Measurements from ENCODE around the gene HEATR3. TPM values are rescaled to one million over a fixed set of nuclear protein-coding genes. Genes with fewer than 3 reads are reported as not detected.

The HEATR3 gene
- total and polyA plus RNA-seq, 5 donors from 2014 or later: 4.5 to 28.7 (median 5.9) TPM

- peaks cover 0 to 1% (median 0%) of the 10 kb centered on the region in 4 donors for H3K4me1 Mint-ChIP-seq
- no peak overlapping the region for H3K4me3 Mint-ChIP-seq
- no peaks in the 10 kb centered on the region for H3K27me3 Mint-ChIP-seq
- DNase-seq (no peak), ATAC-seq (ENCODE audit: low read depth in 2 of 2) (no peak)
- H3K27me3 ChIP-seq (ENCODE audit: control insufficient read depth, insufficient read depth, low read length): no peaks in the 10 kb centered on the region
- no peak overlapping the region for H3K4me3 ChIP-seq (ENCODE audit: low read depth, low read length)
- no peaks in the 10 kb centered on the region for H3K9me3 Mint-ChIP-seq
- no peaks in the 10 kb centered on the region for H3K9me3 ChIP-seq (ENCODE audit: control insufficient read depth in 2 of 2, low read length in 2 of 2)
- peaks cover 64% of the 10 kb centered on the region for H3K36me3 ChIP-seq (ENCODE audit: control insufficient read depth, insufficient read depth, low read length)
- H3K27ac ChIP-seq (ENCODE audit: insufficient read depth, low read length, poor library complexity, severe bottlenecking): no peak overlapping the region
- no peaks in the 10 kb centered on the region for H3K4me1 ChIP-seq (ENCODE audit: control insufficient read depth, insufficient read depth, low read length, poor library complexity, severe bottlenecking)
- H3K36me3 Mint-ChIP-seq: peaks cover 39% of the 10 kb centered on the region
- no peak overlapping the region for H3K27ac Mint-ChIP-seq
Observed at GRCh38 chr16:50103764-50104163, 38.0 kb downstream of the HEATR3 start.

GRCh38 chr16:50114357-50115129 lies 48.8 kb downstream of the HEATR3 start:
- no peak overlapping the region for H3K27ac Mint-ChIP-seq
- H3K27me3 Mint-ChIP-seq: peaks cover 11% of the 10 kb centered on the region
- no peaks in the 10 kb centered on the region for H3K9me3 ChIP-seq (ENCODE audit: control insufficient read depth in 2 of 2, low read length in 2 of 2)
- H3K9me3 Mint-ChIP-seq: no peaks in the 10 kb centered on the region
- H3K4me3 Mint-ChIP-seq: no peak overlapping the region
- DNase-seq (no peak), ATAC-seq (ENCODE audit: low read depth in 2 of 2) (no peak)
- peaks cover 0 to 4% (median 0%) of the 10 kb centered on the region in 4 donors for H3K4me1 Mint-ChIP-seq
- H3K36me3 ChIP-seq (ENCODE audit: control insufficient read depth, insufficient read depth, low read length): no peaks in the 10 kb centered on the region
- no peak overlapping the region for H3K27ac ChIP-seq (ENCODE audit: insufficient read depth, low read length, poor library complexity, severe bottlenecking)
- no peaks in the 10 kb centered on the region for H3K4me1 ChIP-seq (ENCODE audit: control insufficient read depth, insufficient read depth, low read length, poor library complexity, severe bottlenecking)
- H3K36me3 Mint-ChIP-seq: no peaks in the 10 kb centered on the region
- no peak overlapping the region for H3K4me3 ChIP-seq (ENCODE audit: low read depth, low read length)
- no peaks in the 10 kb centered on the region for H3K27me3 ChIP-seq (ENCODE audit: control insufficient read depth, insufficient read depth, low read length)

- Histone ChIP-seq H3K27ac (ENCODE audit: insufficient read depth, low read length, poor library complexity, severe bottlenecking) (no peak overlapping the region), H3K36me3 (ENCODE audit: control insufficient read depth, insufficient read depth, low read length) (no peaks in the 10 kb centered on the region), H3K9me3 (ENCODE audit: control insufficient read depth in 2 of 2, low read length in 2 of 2) (no peaks in the 10 kb centered on the region), H3K4me1 (ENCODE audit: control insufficient read depth, insufficient read depth, low read length, poor library complexity, severe bottlenecking) (peaks cover 7% of the 10 kb centered on the region), H3K27me3 (ENCODE audit: control insufficient read depth, insufficient read depth, low read length) (no peaks in the 10 kb centered on the region), H3K4me3 (ENCODE audit: low read depth, low read length) (no peak overlapping the region)
- Mint-ChIP-seq H3K36me3 (peaks cover 3% of the 10 kb centered on the region), H3K9me3 (peaks cover 0 to 1% (median 0%) of the 10 kb centered on the region in 7 donors), H3K4me1 (peaks cover 0 to 14% (median 10%) of the 10 kb centered on the region in 4 donors), H3K4me3 (no peak overlapping the region), H3K27me3 (peaks cover 17% of the 10 kb centered on the region), H3K27ac (no peak overlapping the region)
- DNase-seq (no peak), ATAC-seq (ENCODE audit: low read depth in 2 of 2) (no peak)
Observed at GRCh38 chr16:50120711-50121110, 54.9 kb downstream of the HEATR3 start.

- Mint-ChIP-seq H3K9me3 (peaks cover 0 to 1% (median 0%) of the 10 kb centered on the region in 7 donors), H3K27ac (peak overlapping the region in 1 of 3 donors; percentile 49), H3K4me3 (no peak overlapping the region), H3K27me3 (peaks cover 17% of the 10 kb centered on the region), H3K4me1 (peaks cover 0 to 14% (median 10%) of the 10 kb centered on the region in 4 donors), H3K36me3 (peaks cover 3% of the 10 kb centered on the region)
- Histone ChIP-seq H3K27ac (ENCODE audit: insufficient read depth, low read length, poor library complexity, severe bottlenecking) (no peak overlapping the region), H3K4me1 (ENCODE audit: control insufficient read depth, insufficient read depth, low read length, poor library complexity, severe bottlenecking) (peaks cover 7% of the 10 kb centered on the region), H3K9me3 (ENCODE audit: control insufficient read depth in 2 of 2, low read length in 2 of 2) (no peaks in the 10 kb centered on the region), H3K4me3 (ENCODE audit: low read depth, low read length) (no peak overlapping the region), H3K36me3 (ENCODE audit: control insufficient read depth, insufficient read depth, low read length) (no peaks in the 10 kb centered on the region), H3K27me3 (ENCODE audit: control insufficient read depth, insufficient read depth, low read length) (no peaks in the 10 kb centered on the region)
- no peak for DNase-seq
- no peak for ATAC-seq (ENCODE audit: low read depth in 2 of 2)
Observed at GRCh38 chr16:50121278-50121677, 55.5 kb downstream of the HEATR3 start.

- H3K27me3 Mint-ChIP-seq: peaks cover 12% of the 10 kb centered on the region
- ATAC-seq (ENCODE audit: low read depth in 2 of 2) (peak in 1 of 2 donors; percentile 37), DNase-seq (peak in 2 of 3 donors; percentile 14 to 63)
- H3K27ac Mint-ChIP-seq: peak overlapping the region; percentile 7 to 68 (median 49)
- peaks cover 0 to 1% (median 0%) of the 10 kb centered on the region in 7 donors for H3K9me3 Mint-ChIP-seq
- H3K36me3 ChIP-seq (ENCODE audit: control insufficient read depth, insufficient read depth, low read length): no peaks in the 10 kb centered on the region
- peaks cover 7% of the 10 kb centered on the region for H3K4me1 ChIP-seq (ENCODE audit: control insufficient read depth, insufficient read depth, low read length, poor library complexity, severe bottlenecking)
- H3K36me3 Mint-ChIP-seq: peaks cover 3% of the 10 kb centered on the region
- H3K9me3 ChIP-seq (ENCODE audit: control insufficient read depth in 2 of 2, low read length in 2 of 2): no peaks in the 10 kb centered on the region
- peak overlapping the region; percentile 33 for H3K4me3 ChIP-seq (ENCODE audit: low read depth, low read length)
- H3K4me1 Mint-ChIP-seq: peaks cover 0 to 12% (median 9%) of the 10 kb centered on the region in 4 donors
- H3K27ac ChIP-seq (ENCODE audit: insufficient read depth, low read length, poor library complexity, severe bottlenecking): no peak overlapping the region
- no peaks in the 10 kb centered on the region for H3K27me3 ChIP-seq (ENCODE audit: control insufficient read depth, insufficient read depth, low read length)
- H3K4me3 Mint-ChIP-seq: no peak overlapping the region
Observed at GRCh38 chr16:50121721-50122445, 56.1 kb downstream of the HEATR3 start.

GRCh38 chr16:50123417-50123816 lies 57.6 kb downstream of the HEATR3 start:
- no peaks in the 10 kb centered on the region for H3K36me3 ChIP-seq (ENCODE audit: control insufficient read depth, insufficient read depth, low read length)
- Mint-ChIP-seq H3K36me3 (peaks cover 3% of the 10 kb centered on the region), H3K9me3 (peaks cover 0 to 1% (median 0%) of the 10 kb centered on the region in 7 donors), H3K27ac (no peak overlapping the region), H3K27me3 (peaks cover 12% of the 10 kb centered on the region), H3K4me1 (peaks cover 0 to 12% (median 9%) of the 10 kb centered on the region in 4 donors), H3K4me3 (no peak overlapping the region)
- H3K27ac ChIP-seq (ENCODE audit: insufficient read depth, low read length, poor library complexity, severe bottlenecking): no peak overlapping the region
- ATAC-seq (ENCODE audit: low read depth in 2 of 2) (no peak), DNase-seq (no peak)
- H3K4me3 ChIP-seq (ENCODE audit: low read depth, low read length): no peak overlapping the region
- H3K27me3 ChIP-seq (ENCODE audit: control insufficient read depth, insufficient read depth, low read length): no peaks in the 10 kb centered on the region
- H3K4me1 ChIP-seq (ENCODE audit: control insufficient read depth, insufficient read depth, low read length, poor library complexity, severe bottlenecking): peaks cover 7% of the 10 kb centered on the region
- no peaks in the 10 kb centered on the region for H3K9me3 ChIP-seq (ENCODE audit: control insufficient read depth in 2 of 2, low read length in 2 of 2)

GRCh38 chr16:50124769-50125168 lies 59.0 kb downstream of the HEATR3 start:
- H3K9me3 Mint-ChIP-seq: peaks cover 0 to 1% (median 0%) of the 10 kb centered on the region in 7 donors
- no peaks in the 10 kb centered on the region for H3K27me3 ChIP-seq (ENCODE audit: control insufficient read depth, insufficient read depth, low read length)
- no peak for ATAC-seq (ENCODE audit: low read depth in 2 of 2)
- peaks cover 3% of the 10 kb centered on the region for H3K36me3 Mint-ChIP-seq
- no peak overlapping the region for H3K27ac Mint-ChIP-seq
- H3K4me1 ChIP-seq (ENCODE audit: control insufficient read depth, insufficient read depth, low read length, poor library complexity, severe bottlenecking): peaks cover 7% of the 10 kb centered on the region
- no peaks in the 10 kb centered on the region for H3K36me3 ChIP-seq (ENCODE audit: control insufficient read depth, insufficient read depth, low read length)
- H3K4me3 Mint-ChIP-seq: no peak overlapping the region
- H3K9me3 ChIP-seq (ENCODE audit: control insufficient read depth in 2 of 2, low read length in 2 of 2): no peaks in the 10 kb centered on the region
- DNase-seq: no peak
- peaks cover 6% of the 10 kb centered on the region for H3K27me3 Mint-ChIP-seq
- H3K4me1 Mint-ChIP-seq: peaks cover 0 to 12% (median 9%) of the 10 kb centered on the region in 4 donors
- H3K4me3 ChIP-seq (ENCODE audit: low read depth, low read length): no peak overlapping the region
- H3K27ac ChIP-seq (ENCODE audit: insufficient read depth, low read length, poor library complexity, severe bottlenecking): no peak overlapping the region

Data from CD4-positive, CD25-positive, alpha-beta regulatory T cell (primary cell).